ENCODE results near the gene CACNA1I.

Gene CACNA1I

GRCh38 chr22:39627208-39627607 is 56.7 kb downstream of the CACNA1I start:
- CTCF ChIA-PET: no interaction called here

More at GRCh38 chr22:39627208-39627607, 56.7 kb downstream of the CACNA1I start:
- Histone ChIP-seq H3K27ac (ENCODE audit: extremely low read depth, low read depth, low read length) (no peak overlapping the region), H3K4me3 (ENCODE audit: low read depth, low read length) (no peak overlapping the region), H3K9me3 (ENCODE audit: control insufficient read depth, insufficient read depth, low read depth, low read length) (no peaks in the 10 kb centered on the region), H3K4me1 (ENCODE audit: control insufficient read depth, insufficient read depth, low read length) (no peaks in the 10 kb centered on the region), H3K36me3 (ENCODE audit: control insufficient read depth in 2 of 2, insufficient read depth in 1 of 2, low read length in 2 of 2) (no peaks in the 10 kb centered on the region)
- TF ChIP-seq ZNF660 (tag by site-specific recombination; IDR thresholded peaks at IDR 0.05): no peak
- TF ChIP-seq ZNF174 (tag by site-specific recombination; IDR thresholded peaks at IDR 0.05): no peak
- no peak for TF ChIP-seq ZNF433 (tag by site-specific recombination; IDR thresholded peaks at IDR 0.05; ENCODE audit: low read depth)
- TF ChIP-seq ZEB2 (tag by site-specific recombination; IDR thresholded peaks at IDR 0.05): no peak
- TF ChIP-seq TRIM28 (IDR thresholded peaks at IDR 0.05; ENCODE audit: borderline replicate concordance, low read length): no peak
- TF ChIP-seq ZNF776 (tag by site-specific recombination; IDR thresholded peaks at IDR 0.05; ENCODE audit: borderline replicate concordance): no peak
- no peak for TF ChIP-seq ZNF658 (tag by site-specific recombination; IDR thresholded peaks at IDR 0.05)
- TF ChIP-seq, protein P1, sequence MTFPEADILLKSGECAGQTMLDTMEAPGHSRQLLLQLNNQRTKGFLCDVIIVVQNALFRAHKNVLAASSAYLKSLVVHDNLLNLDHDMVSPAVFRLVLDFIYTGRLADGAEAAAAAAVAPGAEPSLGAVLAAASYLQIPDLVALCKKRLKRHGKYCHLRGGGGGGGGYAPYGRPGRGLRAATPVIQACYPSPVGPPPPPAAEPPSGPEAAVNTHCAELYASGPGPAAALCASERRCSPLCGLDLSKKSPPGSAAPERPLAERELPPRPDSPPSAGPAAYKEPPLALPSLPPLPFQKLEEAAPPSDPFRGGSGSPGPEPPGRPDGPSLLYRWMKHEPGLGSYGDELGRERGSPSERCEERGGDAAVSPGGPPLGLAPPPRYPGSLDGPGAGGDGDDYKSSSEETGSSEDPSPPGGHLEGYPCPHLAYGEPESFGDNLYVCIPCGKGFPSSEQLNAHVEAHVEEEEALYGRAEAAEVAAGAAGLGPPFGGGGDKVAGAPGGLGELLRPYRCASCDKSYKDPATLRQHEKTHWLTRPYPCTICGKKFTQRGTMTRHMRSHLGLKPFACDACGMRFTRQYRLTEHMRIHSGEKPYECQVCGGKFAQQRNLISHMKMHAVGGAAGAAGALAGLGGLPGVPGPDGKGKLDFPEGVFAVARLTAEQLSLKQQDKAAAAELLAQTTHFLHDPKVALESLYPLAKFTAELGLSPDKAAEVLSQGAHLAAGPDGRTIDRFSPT (tag by site-specific recombination; IDR thresholded peaks at IDR 0.05): no peak
- no peak for TF ChIP-seq ZNF350 (tag by site-specific recombination; IDR thresholded peaks at IDR 0.05)
- TF ChIP-seq ZNF843 (tag by site-specific recombination; IDR thresholded peaks at IDR 0.05): no peak
- TF ChIP-seq, protein P2, sequence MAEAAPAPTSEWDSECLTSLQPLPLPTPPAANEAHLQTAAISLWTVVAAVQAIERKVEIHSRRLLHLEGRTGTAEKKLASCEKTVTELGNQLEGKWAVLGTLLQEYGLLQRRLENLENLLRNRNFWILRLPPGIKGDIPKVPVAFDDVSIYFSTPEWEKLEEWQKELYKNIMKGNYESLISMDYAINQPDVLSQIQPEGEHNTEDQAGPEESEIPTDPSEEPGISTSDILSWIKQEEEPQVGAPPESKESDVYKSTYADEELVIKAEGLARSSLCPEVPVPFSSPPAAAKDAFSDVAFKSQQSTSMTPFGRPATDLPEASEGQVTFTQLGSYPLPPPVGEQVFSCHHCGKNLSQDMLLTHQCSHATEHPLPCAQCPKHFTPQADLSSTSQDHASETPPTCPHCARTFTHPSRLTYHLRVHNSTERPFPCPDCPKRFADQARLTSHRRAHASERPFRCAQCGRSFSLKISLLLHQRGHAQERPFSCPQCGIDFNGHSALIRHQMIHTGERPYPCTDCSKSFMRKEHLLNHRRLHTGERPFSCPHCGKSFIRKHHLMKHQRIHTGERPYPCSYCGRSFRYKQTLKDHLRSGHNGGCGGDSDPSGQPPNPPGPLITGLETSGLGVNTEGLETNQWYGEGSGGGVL (tag by site-specific recombination; IDR thresholded peaks at IDR 0.05): no peak
- TF ChIP-seq, protein P3, sequence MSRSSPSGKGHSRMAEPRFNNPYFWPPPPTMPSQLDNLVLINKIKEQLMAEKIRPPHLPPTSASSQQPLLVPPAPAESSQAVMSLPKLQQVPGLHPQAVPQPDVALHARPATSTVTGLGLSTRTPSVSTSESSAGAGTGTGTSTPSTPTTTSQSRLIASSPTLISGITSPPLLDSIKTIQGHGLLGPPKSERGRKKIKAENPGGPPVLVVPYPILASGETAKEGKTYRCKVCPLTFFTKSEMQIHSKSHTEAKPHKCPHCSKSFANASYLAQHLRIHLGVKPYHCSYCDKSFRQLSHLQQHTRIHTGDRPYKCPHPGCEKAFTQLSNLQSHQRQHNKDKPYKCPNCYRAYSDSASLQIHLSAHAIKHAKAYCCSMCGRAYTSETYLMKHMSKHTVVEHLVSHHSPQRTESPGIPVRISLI (tag by site-specific recombination; IDR thresholded peaks at IDR 0.05): no peak
- TF ChIP-seq ZBTB44 (tag by site-specific recombination; IDR thresholded peaks at IDR 0.05): no peak
- TF ChIP-seq ZSCAN23 (tag by site-specific recombination; IDR thresholded peaks at IDR 0.05): no peak
- TF ChIP-seq, protein P4, sequence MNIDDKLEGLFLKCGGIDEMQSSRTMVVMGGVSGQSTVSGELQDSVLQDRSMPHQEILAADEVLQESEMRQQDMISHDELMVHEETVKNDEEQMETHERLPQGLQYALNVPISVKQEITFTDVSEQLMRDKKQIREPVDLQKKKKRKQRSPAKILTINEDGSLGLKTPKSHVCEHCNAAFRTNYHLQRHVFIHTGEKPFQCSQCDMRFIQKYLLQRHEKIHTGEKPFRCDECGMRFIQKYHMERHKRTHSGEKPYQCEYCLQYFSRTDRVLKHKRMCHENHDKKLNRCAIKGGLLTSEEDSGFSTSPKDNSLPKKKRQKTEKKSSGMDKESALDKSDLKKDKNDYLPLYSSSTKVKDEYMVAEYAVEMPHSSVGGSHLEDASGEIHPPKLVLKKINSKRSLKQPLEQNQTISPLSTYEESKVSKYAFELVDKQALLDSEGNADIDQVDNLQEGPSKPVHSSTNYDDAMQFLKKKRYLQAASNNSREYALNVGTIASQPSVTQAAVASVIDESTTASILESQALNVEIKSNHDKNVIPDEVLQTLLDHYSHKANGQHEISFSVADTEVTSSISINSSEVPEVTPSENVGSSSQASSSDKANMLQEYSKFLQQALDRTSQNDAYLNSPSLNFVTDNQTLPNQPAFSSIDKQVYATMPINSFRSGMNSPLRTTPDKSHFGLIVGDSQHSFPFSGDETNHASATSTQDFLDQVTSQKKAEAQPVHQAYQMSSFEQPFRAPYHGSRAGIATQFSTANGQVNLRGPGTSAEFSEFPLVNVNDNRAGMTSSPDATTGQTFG (tag by site-specific recombination; IDR thresholded peaks at IDR 0.05; ENCODE audit: borderline replicate concordance): no peak
- TF ChIP-seq ZBTB21 (tag by site-specific recombination; IDR thresholded peaks at IDR 0.05): no peak
- TF ChIP-seq, protein P5, sequence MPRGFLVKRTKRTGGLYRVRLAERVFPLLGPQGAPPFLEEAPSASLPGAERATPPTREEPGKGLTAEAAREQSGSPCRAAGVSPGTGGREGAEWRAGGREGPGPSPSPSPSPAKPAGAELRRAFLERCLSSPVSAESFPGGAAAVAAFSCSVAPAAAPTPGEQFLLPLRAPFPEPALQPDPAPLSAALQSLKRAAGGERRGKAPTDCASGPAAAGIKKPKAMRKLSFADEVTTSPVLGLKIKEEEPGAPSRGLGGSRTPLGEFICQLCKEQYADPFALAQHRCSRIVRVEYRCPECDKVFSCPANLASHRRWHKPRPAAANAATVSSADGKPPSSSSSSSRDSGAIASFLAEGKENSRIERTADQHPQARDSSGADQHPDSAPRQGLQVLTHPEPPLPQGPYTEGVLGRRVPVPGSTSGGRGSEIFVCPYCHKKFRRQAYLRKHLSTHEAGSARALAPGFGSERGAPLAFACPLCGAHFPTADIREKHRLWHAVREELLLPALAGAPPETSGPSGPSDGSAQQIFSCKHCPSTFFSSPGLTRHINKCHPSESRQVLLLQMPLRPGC (tag by site-specific recombination; IDR thresholded peaks at IDR 0.05): no peak
- TF ChIP-seq, protein P6, sequence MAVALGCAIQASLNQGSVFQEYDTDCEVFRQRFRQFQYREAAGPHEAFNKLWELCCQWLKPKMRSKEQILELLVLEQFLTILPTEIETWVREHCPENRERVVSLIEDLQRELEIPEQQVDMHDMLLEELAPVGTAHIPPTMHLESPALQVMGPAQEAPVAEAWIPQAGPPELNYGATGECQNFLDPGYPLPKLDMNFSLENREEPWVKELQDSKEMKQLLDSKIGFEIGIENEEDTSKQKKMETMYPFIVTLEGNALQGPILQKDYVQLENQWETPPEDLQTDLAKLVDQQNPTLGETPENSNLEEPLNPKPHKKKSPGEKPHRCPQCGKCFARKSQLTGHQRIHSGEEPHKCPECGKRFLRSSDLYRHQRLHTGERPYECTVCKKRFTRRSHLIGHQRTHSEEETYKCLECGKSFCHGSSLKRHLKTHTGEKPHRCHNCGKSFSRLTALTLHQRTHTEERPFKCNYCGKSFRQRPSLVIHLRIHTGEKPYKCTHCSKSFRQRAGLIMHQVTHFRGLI (tag by site-specific recombination; IDR thresholded peaks at IDR 0.05): no peak
- no peak for TF ChIP-seq ZBTB8A (tag by site-specific recombination; IDR thresholded peaks at IDR 0.05)
- no peak for TF ChIP-seq ZNF146 (tag by site-specific recombination; IDR thresholded peaks at IDR 0.05)
- POLR2A ChIA-PET: no interaction called here

Data from HEK293 (cell line).